SJCRH30 (cell line): ENCODE data around the gene NECAB2. TPM values are rescaled to one million over a fixed set of nuclear protein-coding genes. Genes with fewer than 3 reads are reported as not detected.

Source experiments
- DNase-seq, 2 experiments: peaks; one replicate each; pipeline ENCODE4 v3.0.0-alpha.2; 2015 to 2020
- H3K27ac ChIP-seq: fragments of 250-450 bp; sonication (Bioruptor Pico); 2 replicates; pipeline ENCODE4 v1.5.1; 2020; ENCODE audit warnings: mild to moderate bottlenecking, moderate library complexity
- H3K27me3 ChIP-seq: fragments of 250-450 bp; sonication (Bioruptor Pico); 2 replicates; pipeline ENCODE4 v1.5.1; 2020; ENCODE audit warnings: mild to moderate bottlenecking, moderate library complexity
- H3K36me3 ChIP-seq: fragments of 250-450 bp; sonication (Bioruptor Pico); 2 replicates; pipeline ENCODE4 v1.5.1; 2020; ENCODE audit warnings: mild to moderate bottlenecking, moderate library complexity
- H3K4me1 ChIP-seq: fragments of 250-450 bp; sonication (Bioruptor Pico); 2 replicates; pipeline ENCODE4 v1.5.1; 2020; ENCODE audit warnings: mild to moderate bottlenecking, moderate library complexity
- H3K4me3 ChIP-seq: fragments of 250-450 bp; sonication (Bioruptor Pico); 2 replicates; pipeline ENCODE4 v1.5.1; 2020; ENCODE audit warnings: mild to moderate bottlenecking, moderate library complexity
- H3K9me3 ChIP-seq: fragments of 250-450 bp; sonication (Bioruptor Pico); replicated peaks from 2 replicates; pipeline ENCODE4 v1.5.1; 2020; ENCODE audit warnings: mild to moderate bottlenecking, moderate library complexity
- total RNA-seq: library from RNA; depleted of rRNA; stranded (reverse); fragments of >200 nt; shearing (Covaris generic); gene quantifications from 2 replicates; pipeline ENCODE4 v1.2.3, GENCODE V29; 2014

The NECAB2 gene
- total RNA-seq, 1 experiment from 2014 or later, result 0.08 TPM

DNA sequence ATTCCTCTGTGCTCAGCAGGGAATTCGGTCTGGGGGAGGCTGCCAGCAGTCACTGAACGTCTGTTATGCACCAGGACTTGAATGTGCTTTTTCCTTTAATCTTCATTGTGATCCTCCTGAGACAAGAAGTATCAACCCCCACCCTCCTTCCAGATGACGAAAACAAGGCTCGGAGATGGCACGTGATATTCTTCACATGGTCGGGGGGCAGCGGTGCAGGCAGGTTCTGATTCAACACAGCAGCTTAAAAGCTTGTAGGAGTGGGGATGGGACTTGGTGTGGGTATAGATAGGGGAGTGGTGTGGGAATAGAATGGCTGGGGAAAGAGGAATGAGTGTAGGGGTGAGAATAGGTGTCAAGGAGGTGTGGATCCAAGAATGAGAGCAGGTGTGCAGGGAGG, 6.4 kb downstream of the NECAB2 start:
- Histone ChIP-seq H3K27me3 (no peaks in the 10 kb centered on the region), H3K36me3 (no peaks in the 10 kb centered on the region), H3K4me3 (no peak overlapping the region), H3K4me1 (no peaks in the 10 kb centered on the region), H3K27ac (no peak overlapping the region), H3K9me3 (no peaks in the 10 kb centered on the region)
- DNase-seq, result no peak

DNA sequence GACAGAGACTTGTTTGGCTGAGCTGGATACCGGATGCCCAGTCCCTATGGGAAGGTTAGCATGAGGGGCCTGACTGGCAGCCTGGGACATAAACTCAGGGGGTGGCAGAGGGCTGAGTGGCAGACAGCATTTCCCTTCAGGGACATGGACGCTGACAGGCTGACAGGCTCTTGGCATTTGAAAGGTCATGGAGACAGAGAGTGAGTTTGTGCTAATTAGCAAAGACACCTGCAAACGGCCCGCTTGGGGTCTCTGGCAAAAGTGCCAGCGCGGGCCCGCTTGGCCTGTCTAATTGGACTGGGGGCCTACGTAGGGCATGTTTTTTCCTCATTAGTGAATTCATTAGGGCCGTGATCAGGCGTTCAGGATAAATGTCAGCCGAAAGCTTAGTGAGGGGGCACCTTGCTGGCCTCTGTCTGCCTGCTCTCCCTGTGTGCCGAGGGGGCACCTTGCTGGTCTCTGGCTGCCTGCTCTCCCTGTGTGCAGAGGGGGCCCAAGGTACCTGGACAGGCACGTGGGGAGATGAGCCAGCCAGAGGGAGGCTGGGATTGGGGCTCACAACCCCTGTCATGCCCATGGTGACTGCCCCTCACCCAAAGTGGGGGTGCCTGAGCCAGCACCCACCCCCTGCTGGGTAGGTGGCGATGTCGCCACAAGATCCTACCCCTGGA, 7.7 kb downstream of the NECAB2 start:
- Histone ChIP-seq H3K4me1 (no peaks in the 10 kb centered on the region), H3K4me3 (no peak overlapping the region), H3K36me3 (no peaks in the 10 kb centered on the region), H3K27me3 (no peaks in the 10 kb centered on the region), H3K9me3 (no peaks in the 10 kb centered on the region), H3K27ac (no peak overlapping the region)
- DNase-seq, result no peak

GRCh38 chr16:83977056-83977815, 9.2 kb downstream of the NECAB2 start:
- DNase-seq, result no peak
- H3K36me3 ChIP-seq, result no peaks in the 10 kb centered on the region
- no peaks in the 10 kb centered on the region for H3K27me3 ChIP-seq
- H3K4me3 ChIP-seq, result no peak overlapping the region
- no peaks in the 10 kb centered on the region for H3K9me3 ChIP-seq
- no peaks in the 10 kb centered on the region for H3K4me1 ChIP-seq
- no peak overlapping the region for H3K27ac ChIP-seq

- no peaks in the 10 kb centered on the region for H3K36me3 ChIP-seq
- H3K9me3 ChIP-seq, result no peaks in the 10 kb centered on the region
- no peak overlapping the region for H3K27ac ChIP-seq
- H3K4me3 ChIP-seq, result no peak overlapping the region
- no peak for DNase-seq
- H3K27me3 ChIP-seq, result no peaks in the 10 kb centered on the region
- no peaks in the 10 kb centered on the region for H3K4me1 ChIP-seq
Observed at GRCh38 chr16:83978401-83978904, 10.4 kb downstream of the NECAB2 start.

DNA sequence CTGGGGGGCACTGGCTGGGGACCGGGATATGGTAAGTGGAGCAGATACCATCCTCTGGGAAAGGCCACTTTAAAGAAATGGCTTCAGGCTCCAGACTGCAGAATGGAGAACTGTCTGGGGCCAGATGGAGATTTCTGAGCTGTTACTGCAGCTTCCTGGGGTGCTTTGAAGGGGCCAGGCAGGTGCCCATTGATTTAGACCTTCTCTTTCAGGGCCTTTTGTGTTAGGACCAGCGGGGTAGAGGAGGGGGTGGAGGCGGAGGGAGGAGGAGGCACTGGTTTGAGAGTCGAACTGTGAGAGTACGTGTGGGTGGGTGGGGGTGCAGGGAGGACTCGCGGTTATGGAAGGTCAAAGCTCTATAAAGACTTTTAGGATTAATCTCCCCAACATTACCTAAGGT, 11.4 kb downstream of the NECAB2 start:
- no peaks in the 10 kb centered on the region for H3K27me3 ChIP-seq
- H3K4me3 ChIP-seq, result no peak overlapping the region
- no peaks in the 10 kb centered on the region for H3K4me1 ChIP-seq
- H3K9me3 ChIP-seq, result no peaks in the 10 kb centered on the region
- no peaks in the 10 kb centered on the region for H3K36me3 ChIP-seq
- no peak for DNase-seq
- no peak overlapping the region for H3K27ac ChIP-seq

GRCh38 chr16:83980794-83981193, 12.8 kb downstream of the NECAB2 start:
- Histone ChIP-seq H3K36me3 (no peaks in the 10 kb centered on the region), H3K4me1 (no peaks in the 10 kb centered on the region), H3K27ac (no peak overlapping the region), H3K4me3 (no peak overlapping the region), H3K9me3 (no peaks in the 10 kb centered on the region), H3K27me3 (no peaks in the 10 kb centered on the region)
- DNase-seq, result no peak

DNA sequence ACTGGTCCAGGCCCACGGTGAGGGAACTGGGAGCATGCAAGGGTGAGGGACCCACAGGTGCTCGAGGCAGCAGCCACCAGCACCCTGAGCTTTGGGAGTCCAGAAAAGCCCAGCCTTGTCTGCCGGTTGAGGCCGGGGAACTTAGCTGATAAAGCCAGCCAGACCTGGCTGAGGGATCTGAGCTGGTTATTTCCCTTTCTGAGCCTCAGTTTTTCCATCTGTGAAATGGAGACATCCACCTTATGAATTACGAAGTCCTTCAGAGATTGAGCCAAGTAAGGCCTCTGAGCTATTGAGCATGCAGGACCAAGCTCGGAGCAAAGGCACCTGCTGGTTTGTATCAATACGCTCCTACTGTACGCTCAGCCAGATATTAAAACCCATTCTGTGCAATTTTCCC, 13.8 kb downstream of the NECAB2 start:
- no peaks in the 10 kb centered on the region for H3K4me1 ChIP-seq
- H3K4me3 ChIP-seq, result no peak overlapping the region
- H3K9me3 ChIP-seq, result no peaks in the 10 kb centered on the region
- H3K27ac ChIP-seq, result no peak overlapping the region
- DNase-seq, result no peak
- no peaks in the 10 kb centered on the region for H3K36me3 ChIP-seq
- no peaks in the 10 kb centered on the region for H3K27me3 ChIP-seq

GRCh38 chr16:83983491-83983890, 15.4 kb downstream of the NECAB2 start:
- Histone ChIP-seq H3K27me3 (no peaks in the 10 kb centered on the region), H3K27ac (no peak overlapping the region), H3K4me1 (no peaks in the 10 kb centered on the region), H3K9me3 (no peaks in the 10 kb centered on the region), H3K4me3 (no peak overlapping the region), H3K36me3 (no peaks in the 10 kb centered on the region)
- no peak for DNase-seq

GRCh38 chr16:83989300-83989699, 21.3 kb downstream of the NECAB2 start:
- Histone ChIP-seq H3K27me3 (no peaks in the 10 kb centered on the region), H3K9me3 (no peaks in the 10 kb centered on the region), H3K27ac (no peak overlapping the region), H3K36me3 (no peaks in the 10 kb centered on the region), H3K4me3 (no peak overlapping the region), H3K4me1 (no peaks in the 10 kb centered on the region)
- no peak for DNase-seq

- no peaks in the 10 kb centered on the region for H3K27me3 ChIP-seq
- no peaks in the 10 kb centered on the region for H3K36me3 ChIP-seq
- no peaks in the 10 kb centered on the region for H3K4me1 ChIP-seq
- H3K27ac ChIP-seq, result no peak overlapping the region
- no peaks in the 10 kb centered on the region for H3K9me3 ChIP-seq
- DNase-seq, result no peak
- no peak overlapping the region for H3K4me3 ChIP-seq
Observed at GRCh38 chr16:83990492-83990891, 22.4 kb downstream of the NECAB2 start.

DNA sequence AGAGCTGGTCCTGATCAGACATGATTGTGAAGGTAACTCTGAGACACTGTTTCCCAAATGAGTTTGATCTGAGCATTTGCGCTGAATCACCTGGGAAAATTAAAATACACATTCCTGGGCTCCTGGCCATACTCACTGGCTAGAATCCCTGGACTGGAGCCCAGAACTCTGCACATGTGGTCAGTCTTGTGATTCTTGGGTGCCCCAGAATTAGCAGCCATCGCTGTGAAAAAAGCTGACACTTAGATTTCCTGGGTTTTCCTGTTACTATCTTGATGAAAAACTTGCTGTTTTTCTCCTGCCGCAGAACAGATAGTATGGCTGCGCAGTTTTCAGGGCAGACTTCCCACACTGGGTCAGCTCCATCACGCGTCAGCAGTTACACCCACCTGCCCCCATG, 24.6 kb downstream of the NECAB2 start:
- no peaks in the 10 kb centered on the region for H3K4me1 ChIP-seq
- no peak overlapping the region for H3K27ac ChIP-seq
- no peak overlapping the region for H3K4me3 ChIP-seq
- H3K36me3 ChIP-seq, result no peaks in the 10 kb centered on the region
- H3K9me3 ChIP-seq, result no peaks in the 10 kb centered on the region
- no peaks in the 10 kb centered on the region for H3K27me3 ChIP-seq
- no peak for DNase-seq

DNA sequence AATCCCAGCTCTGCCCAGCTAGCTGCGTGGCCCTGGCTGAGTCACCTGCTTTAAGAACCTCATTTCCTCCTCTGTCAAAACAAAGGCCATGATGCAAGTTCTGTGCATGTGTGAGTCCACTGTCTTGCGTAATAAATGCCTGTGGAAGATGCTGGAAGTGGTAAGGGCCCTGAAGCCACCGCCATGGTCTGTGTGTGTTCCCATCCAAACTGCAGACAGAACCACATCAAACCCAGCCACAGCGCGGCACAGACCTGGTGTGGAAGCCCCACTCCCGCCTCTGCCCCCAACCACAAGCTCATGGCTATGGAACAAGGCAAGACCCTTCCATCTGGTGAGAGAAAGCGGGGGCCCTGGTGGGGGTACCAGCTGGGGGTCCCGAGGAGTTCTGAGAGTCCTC, 26.0 kb downstream of the NECAB2 start:
- DNase-seq, result no peak
- Histone ChIP-seq H3K27me3 (no peaks in the 10 kb centered on the region), H3K4me3 (no peak overlapping the region), H3K9me3 (no peaks in the 10 kb centered on the region), H3K4me1 (no peaks in the 10 kb centered on the region), H3K27ac (no peak overlapping the region), H3K36me3 (no peaks in the 10 kb centered on the region)

DNA sequence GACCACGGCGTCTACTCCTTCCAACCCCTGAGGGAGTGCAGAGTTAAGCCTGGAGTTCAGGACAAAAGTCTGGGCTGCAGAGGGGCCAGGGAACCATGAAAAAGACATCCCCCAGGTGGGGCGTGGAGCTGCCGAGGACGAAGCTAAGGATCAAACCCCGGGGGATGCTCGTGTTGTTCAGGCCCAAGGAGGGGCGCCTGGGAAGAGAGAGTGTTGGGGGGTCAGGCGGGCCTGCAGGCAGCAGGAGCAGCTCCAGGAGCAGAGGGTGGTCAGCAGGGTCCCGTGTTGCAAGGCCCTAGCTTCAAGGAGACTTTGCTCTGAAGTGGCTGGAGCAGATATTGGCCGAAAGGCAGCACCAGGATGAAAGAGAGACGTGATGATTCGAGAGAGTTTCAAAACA, 26.7 kb downstream of the NECAB2 start:
- Histone ChIP-seq H3K27me3 (no peaks in the 10 kb centered on the region), H3K4me1 (no peaks in the 10 kb centered on the region), H3K27ac (no peak overlapping the region), H3K9me3 (no peaks in the 10 kb centered on the region), H3K4me3 (no peak overlapping the region), H3K36me3 (no peaks in the 10 kb centered on the region)
- DNase-seq, result no peak

DNA sequence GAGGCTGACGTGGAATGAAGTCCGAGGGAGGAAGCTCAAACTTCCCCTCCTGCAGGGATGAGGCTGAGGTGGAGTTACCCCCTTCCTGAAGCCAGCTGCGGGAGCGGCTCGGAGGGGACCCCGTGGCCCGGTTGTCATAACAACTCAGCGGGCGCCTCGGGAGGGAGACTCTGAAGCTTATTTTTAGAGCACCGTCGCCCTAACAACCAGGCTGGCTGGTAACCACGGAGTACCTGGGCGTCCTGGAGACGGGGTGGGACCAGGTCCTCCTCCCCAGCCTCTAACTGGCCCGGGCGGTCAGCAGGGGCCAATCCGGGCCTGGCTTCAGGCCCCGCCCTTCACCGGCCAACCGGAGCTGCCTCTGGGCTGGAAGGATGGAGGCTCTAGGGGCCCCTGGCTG, 27.7 kb downstream of the NECAB2 start:
- peak; percentile 22 to 27 for DNase-seq
- Histone ChIP-seq H3K36me3 (no peaks in the 10 kb centered on the region), H3K27ac (no peak overlapping the region), H3K9me3 (no peaks in the 10 kb centered on the region), H3K4me1 (no peaks in the 10 kb centered on the region), H3K27me3 (no peaks in the 10 kb centered on the region), H3K4me3 (no peak overlapping the region)

DNA sequence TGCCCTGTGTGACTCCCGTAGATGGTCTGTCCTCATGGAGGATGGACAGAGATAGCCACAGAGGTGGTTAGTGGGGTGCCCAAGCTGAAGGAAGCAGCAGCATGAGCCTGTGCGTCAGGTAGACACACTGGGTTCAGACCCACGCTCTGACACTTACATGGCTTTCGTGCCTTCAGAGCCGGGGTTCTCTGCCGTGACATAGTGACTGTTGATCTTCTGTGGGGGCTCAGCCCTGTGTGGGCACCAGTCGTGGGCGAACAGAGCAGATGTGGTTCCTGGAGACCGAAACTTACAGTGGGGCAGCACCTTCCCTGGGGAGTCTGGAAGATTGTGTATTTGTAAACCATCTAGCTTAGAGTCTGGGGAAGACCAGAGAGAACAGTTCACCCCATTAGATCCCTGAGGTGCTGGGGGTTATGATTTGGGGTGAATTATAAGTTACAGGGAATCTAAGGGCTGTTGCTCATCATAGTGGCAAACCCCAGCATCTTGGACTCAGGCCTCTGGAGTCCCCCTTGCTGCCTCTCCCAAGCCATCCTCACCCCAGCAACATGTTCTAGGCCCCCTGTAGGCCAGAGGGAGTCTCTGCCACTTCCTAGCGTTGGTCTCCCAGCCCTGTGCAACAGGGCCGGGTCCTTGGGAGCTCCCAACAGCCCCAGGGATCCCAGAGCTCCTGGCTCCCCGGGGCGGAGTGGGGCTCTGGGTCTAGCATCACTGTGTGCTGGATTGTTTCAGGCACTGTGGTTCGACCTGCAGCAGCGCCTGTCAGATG, 28.6 kb downstream of the NECAB2 start:
- Histone ChIP-seq H3K9me3 (no peaks in the 10 kb centered on the region), H3K4me3 (no peak overlapping the region), H3K27ac (no peak overlapping the region), H3K4me1 (no peaks in the 10 kb centered on the region), H3K27me3 (no peaks in the 10 kb centered on the region), H3K36me3 (no peaks in the 10 kb centered on the region)
- DNase-seq, result no peak
